Gastroesophageal sphincter (tissue), 3 donors: ENCODE results near the gene THBS2.

ENCODE experiments used
- CTCF ChIP-seq, 4 experiments: fragments of 200-600 bp in 2 of 4; fragments of 450-650 bp in 2 of 4; sonication (generic) in 1 of 4; IDR thresholded peaks; one replicate each; pipeline ENCODE4 v1.5.1; 2017 to 2019; ENCODE audit warnings: antibody characterized with exemption in 4 of 4, mild to moderate bottlenecking in 2 of 4, moderate library complexity in 2 of 4
- POLR2A ChIP-seq, 2 donors: fragments of 450-650 bp; IDR thresholded peaks; one replicate each; pipeline ENCODE4 v1.6.1; 2017; ENCODE audit warnings: antibody characterized with exemption in 2 of 2, mild to moderate bottlenecking in 2 of 2, moderate library complexity in 1 of 2

GRCh38 chr6:169213814-169214520, 39.7 kb downstream of the THBS2 start:
- TF ChIP-seq CTCF (IDR thresholded peaks at IDR 0.05): no peak
- TF ChIP-seq POLR2A (IDR thresholded peaks at IDR 0.05): no peak
